ENCODE data around the gene CNN2.
A peak's percentile ranks its signal among the peaks of the same experiment; 100 is the strongest.

CNN2 gene

DNA sequence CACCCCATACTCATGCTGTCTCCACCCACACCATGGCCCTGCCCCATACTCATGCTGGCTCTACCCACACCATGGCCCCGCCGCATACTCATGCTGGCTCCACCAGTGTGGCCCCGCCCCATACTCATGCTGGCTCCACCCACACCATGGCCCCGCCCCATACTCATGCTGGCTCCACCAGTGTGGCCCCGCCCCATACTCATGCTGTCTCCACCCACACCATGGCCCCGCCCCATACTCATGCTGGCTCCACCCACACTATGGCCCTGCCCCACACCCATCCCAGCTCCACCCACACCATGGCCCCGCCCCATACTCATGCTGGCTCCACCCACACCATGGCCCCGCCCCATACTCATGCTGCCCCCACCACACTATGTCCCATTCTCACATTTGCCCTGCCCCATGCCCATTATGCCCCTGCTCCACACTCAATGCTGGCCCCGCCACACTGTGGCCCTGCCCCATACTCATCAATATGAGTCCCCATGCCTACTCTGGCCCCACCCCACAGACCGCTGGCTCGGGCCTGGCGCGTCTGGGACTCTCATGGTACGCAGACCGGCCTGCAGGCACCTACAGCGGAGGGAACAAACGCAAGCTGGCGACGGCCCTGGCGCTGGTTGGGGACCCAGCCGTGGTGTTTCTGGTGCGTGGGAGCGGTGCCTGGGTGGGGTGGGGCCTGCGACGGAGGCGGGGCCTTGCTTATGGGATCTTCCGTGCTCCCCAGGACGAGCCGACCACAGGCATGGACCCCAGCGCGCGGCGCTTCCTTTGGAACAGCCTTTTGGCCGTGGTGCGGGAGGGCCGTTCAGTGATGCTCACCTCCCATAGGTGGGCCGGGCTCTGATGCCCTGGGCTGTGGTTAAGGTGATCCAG lies 36.9 kb downstream of the CNN2 start:
- no peaks in the 10 kb centered on the region for H3K27me3 ChIP-seq

DNA sequence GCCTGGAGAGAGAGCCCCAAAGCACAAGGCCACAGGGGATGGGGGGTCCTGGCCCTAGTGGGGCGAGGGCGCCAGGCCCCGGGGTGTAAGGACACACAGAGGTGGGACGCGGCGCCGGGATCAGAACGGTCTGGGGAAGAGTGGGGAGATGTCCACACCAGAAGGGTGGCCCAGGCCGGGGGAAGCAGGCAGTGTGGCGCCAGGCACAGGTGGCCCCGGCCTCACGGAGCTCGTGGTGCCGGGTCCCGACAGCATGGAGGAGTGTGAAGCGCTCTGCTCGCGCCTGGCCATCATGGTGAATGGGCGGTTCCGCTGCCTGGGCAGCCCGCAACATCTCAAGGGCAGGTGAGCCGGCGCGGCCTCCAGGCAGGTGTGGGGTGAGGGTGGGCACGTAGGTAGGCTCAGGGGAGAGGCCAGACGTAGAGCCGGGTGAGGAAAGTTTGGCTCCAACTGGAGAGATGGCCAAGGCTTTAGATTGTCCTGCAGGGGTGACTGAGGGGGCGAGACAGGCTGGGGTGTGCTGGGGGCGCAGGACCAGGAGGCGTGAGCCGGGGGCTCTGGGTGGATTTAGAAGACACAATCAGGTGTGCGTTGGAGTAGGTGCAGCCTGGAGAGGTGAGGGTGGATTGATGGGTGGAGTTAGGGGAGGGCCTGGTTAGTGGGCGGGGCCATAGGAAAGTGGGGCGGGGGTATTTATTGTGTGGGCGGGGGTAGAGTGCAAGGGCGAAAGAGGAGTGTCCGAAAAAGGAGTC lies 37.7 kb downstream of the CNN2 start:
- Histone ChIP-seq H3K27ac (peak overlapping the region; percentile 95), H3K4me3 (ENCODE audit: low read depth in 1 of 2, low read length in 1 of 2) (peak overlapping the region in 1 of 2 experiments; percentile 96), H3K36me3 (peaks cover 76% of the 10 kb centered on the region), H3K9me3 (no peaks in the 10 kb centered on the region), H3K4me1 (ENCODE audit: control insufficient read depth in 1 of 2, insufficient read depth in 1 of 2, low read depth in 1 of 2, low read length in 1 of 2) (peaks cover 44 to 54% of the 10 kb centered on the region in 2 experiments), H3K27me3 (no peaks in the 10 kb centered on the region)
- TF ChIP-seq, protein P1, sequence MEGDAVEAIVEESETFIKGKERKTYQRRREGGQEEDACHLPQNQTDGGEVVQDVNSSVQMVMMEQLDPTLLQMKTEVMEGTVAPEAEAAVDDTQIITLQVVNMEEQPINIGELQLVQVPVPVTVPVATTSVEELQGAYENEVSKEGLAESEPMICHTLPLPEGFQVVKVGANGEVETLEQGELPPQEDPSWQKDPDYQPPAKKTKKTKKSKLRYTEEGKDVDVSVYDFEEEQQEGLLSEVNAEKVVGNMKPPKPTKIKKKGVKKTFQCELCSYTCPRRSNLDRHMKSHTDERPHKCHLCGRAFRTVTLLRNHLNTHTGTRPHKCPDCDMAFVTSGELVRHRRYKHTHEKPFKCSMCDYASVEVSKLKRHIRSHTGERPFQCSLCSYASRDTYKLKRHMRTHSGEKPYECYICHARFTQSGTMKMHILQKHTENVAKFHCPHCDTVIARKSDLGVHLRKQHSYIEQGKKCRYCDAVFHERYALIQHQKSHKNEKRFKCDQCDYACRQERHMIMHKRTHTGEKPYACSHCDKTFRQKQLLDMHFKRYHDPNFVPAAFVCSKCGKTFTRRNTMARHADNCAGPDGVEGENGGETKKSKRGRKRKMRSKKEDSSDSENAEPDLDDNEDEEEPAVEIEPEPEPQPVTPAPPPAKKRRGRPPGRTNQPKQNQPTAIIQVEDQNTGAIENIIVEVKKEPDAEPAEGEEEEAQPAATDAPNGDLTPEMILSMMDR (IDR thresholded peaks at IDR 0.05): no peak

More for the DNA sequence above, 36.9 kb downstream of the CNN2 start:
- no peak overlapping the region for H3K4me3 ChIP-seq (ENCODE audit: low read depth in 1 of 2, low read length in 1 of 2)
- H3K27ac ChIP-seq: peak overlapping the region; percentile 95
- TF ChIP-seq, protein P1 (IDR thresholded peaks at IDR 0.05): no peak
- H3K4me1 ChIP-seq (ENCODE audit: control insufficient read depth in 1 of 2, insufficient read depth in 1 of 2, low read depth in 1 of 2, low read length in 1 of 2): peaks cover 36 to 46% of the 10 kb centered on the region in 2 experiments
- no peaks in the 10 kb centered on the region for H3K9me3 ChIP-seq
- peaks cover 76% of the 10 kb centered on the region for H3K36me3 ChIP-seq

DNA sequence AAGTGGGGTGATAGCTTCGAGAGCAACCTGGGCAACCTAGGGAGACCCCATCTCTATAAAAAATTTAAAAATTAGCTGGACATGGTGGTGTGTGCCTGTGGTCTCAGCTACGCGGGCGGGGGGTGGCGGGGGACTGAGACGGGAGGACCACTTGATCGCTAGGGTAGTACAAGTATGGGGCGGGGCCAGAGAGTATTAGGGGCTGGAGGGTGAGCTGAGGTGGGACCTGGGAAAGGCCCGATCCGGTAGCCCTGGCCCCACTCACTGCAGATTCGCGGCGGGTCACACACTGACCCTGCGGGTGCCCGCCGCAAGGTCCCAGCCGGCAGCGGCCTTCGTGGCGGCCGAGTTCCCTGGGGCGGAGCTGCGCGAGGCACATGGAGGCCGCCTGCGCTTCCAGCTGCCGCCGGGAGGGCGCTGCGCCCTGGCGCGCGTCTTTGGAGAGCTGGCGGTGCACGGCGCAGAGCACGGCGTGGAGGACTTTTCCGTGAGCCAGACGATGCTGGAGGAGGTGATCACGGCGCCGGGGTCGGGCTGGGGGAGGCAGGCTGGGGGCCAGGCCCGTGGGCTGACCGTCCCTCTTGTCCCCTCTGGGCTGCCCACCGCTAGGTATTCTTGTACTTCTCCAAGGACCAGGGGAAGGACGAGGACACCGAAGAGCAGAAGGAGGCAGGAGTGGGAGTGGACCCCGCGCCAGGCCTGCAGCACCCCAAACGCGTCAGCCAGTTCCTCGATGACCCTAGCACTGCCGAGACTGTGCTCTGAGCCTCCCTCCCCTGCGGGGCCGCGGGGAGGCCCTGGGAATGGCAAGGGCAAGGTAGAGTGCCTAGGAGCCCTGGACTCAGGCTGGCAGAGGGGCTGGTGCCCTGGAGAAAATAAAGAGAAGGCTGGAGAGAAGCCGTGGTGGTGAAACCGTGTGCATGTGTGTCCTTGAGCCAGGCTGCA lies 38.5 kb downstream of the CNN2 start:
- H3K27ac ChIP-seq: peak overlapping the region; percentile 95
- peak overlapping the region; percentile 24 to 96 for H3K4me3 ChIP-seq (ENCODE audit: low read depth in 1 of 2, low read length in 1 of 2)
- H3K4me1 ChIP-seq (ENCODE audit: control insufficient read depth in 1 of 2, insufficient read depth in 1 of 2, low read depth in 1 of 2, low read length in 1 of 2): peaks cover 53 to 62% of the 10 kb centered on the region in 2 experiments

DNA sequence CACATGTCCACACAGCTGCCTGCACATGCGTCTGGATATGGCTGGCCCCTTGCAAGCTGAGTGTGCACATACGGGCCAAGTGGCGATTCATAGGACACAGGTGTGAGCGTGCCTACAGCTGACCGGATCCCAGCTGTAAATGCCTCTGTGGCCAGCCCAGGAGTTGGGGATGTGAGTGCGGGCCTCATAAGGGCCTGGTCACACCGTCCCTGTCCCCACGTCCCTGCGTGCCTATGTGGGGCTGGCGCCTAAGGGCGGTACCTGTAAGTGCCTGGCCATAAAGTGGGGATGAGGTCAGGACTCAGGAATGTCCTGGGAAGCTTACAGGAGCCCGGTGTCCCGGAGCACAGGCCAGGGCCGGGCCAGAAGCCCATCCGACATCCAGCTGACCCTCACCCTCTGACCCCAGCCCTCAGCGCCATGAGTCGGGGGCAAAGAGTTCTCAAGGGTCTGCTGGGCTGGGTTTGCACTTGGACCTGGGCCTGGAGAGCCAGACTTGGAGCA lies 39.2 kb downstream of the CNN2 start:
- Histone ChIP-seq H3K27me3 (no peaks in the 10 kb centered on the region), H3K27ac (peak overlapping the region; percentile 95), H3K4me1 (ENCODE audit: control insufficient read depth in 1 of 2, insufficient read depth in 1 of 2, low read depth in 1 of 2, low read length in 1 of 2) (peaks cover 60 to 70% of the 10 kb centered on the region in 2 experiments), H3K9me3 (no peaks in the 10 kb centered on the region), H3K4me3 (ENCODE audit: low read depth in 1 of 2, low read length in 1 of 2) (peak overlapping the region; percentile 24 to 96), H3K36me3 (peaks cover 73% of the 10 kb centered on the region)
- TF ChIP-seq, protein P1 (IDR thresholded peaks at IDR 0.05): no peak

More for the DNA sequence above, 38.5 kb downstream of the CNN2 start:
- Histone ChIP-seq H3K27me3 (no peaks in the 10 kb centered on the region), H3K9me3 (no peaks in the 10 kb centered on the region), H3K36me3 (peaks cover 75% of the 10 kb centered on the region)
- TF ChIP-seq, protein P1 (IDR thresholded peaks at IDR 0.05): peak; percentile 97

Data from neutrophil (primary cell).